Naive thymus-derived CD4-positive, alpha-beta T cell (primary cell): Measurements from ENCODE around the gene TRMT2A. TPM values are rescaled to one million over a fixed set of nuclear protein-coding genes. Genes with fewer than 3 reads are reported as not detected.
A peak's percentile ranks its signal among the peaks of the same experiment; 100 is the strongest.

Source experiments
- ATAC-seq: fragments of 150-1000 bp; cut with Tn5 transposase; 2 replicates; pipeline ENCODE4 v1.10.0; 2021; ENCODE audit warnings: mild to moderate bottlenecking, moderate library complexity
- CTCF ChIA-PET: fragments of 350-600 bp; sonication (Branson Sonifier 250); formaldehyde crosslinking; loops from one replicate; lab custom pipeline; 2021; ENCODE audit warnings: antibody characterized with exemption; lab: Charles Lee
- POLR2A ChIA-PET: fragments of 350-600 bp; sonication (Branson Sonifier 250); formaldehyde crosslinking; loops from one replicate; lab custom pipeline; 2021; ENCODE audit warnings: antibody characterized with exemption, inconsistent platforms; lab: Charles Lee
- DNase-seq, 9 donors: peaks; one replicate each; pipeline versions ENCODE4 v3.0.0 to v3.0.0-alpha.2; 2020 to 2022; ENCODE audit warnings: mixed read lengths in 1 of 9
- H3K27ac ChIP-seq: one replicate; pipeline ENCODE4 v1.7.0; 2013; ENCODE audit warnings: mild to moderate bottlenecking, low read depth, low read length, moderate library complexity
- H3K27me3 ChIP-seq, 2 donors: one replicate each; pipeline ENCODE4 v1.7.0; 2013; ENCODE audit warnings: low read length in 2 of 2, mild to moderate bottlenecking in 2 of 2, moderate library complexity in 2 of 2; ENCODE audit not compliant: control insufficient read depth in 2 of 2, insufficient read depth in 2 of 2
- H3K36me3 ChIP-seq, 3 experiments: 1 replicate in 2 of 3; 2 replicates in 1 of 3; pipeline ENCODE4 v1.7.0; 2013; ENCODE audit warnings: low read length in 3 of 3, mild to moderate bottlenecking in 3 of 3, moderate library complexity in 1 of 3; ENCODE audit not compliant: insufficient read depth in 3 of 3, control insufficient read depth in 2 of 3
- H3K4me1 ChIP-seq, 2 donors: one replicate each; pipeline ENCODE4 v1.7.0; 2013; ENCODE audit warnings: low read length in 2 of 2, mild to moderate bottlenecking in 2 of 2, moderate library complexity in 1 of 2; ENCODE audit not compliant: control insufficient read depth in 2 of 2, insufficient read depth in 2 of 2
- H3K4me3 ChIP-seq: 2 replicates; pipeline ENCODE4 v1.7.0; 2013; ENCODE audit warnings: mild to moderate bottlenecking, low read length
- H3K9me3 ChIP-seq, 3 experiments: 1 replicate in 2 of 3; 2 replicates in 1 of 3; pipeline ENCODE4 v1.7.0; 2013; ENCODE audit warnings: low read length in 3 of 3; ENCODE audit not compliant: control insufficient read depth in 2 of 3
- H3K27ac Mint-ChIP-seq, 9 donors: one replicate each; pipeline ENCODE4 v1.8.0; 2020 to 2022; ENCODE audit warnings: mixed read lengths in 9 of 9, mild to moderate bottlenecking in 8 of 9, moderate library complexity in 5 of 9, inconsistent platforms in 2 of 9
- H3K27me3 Mint-ChIP-seq, 5 donors: one replicate each; pipeline ENCODE4 v1.8.0; 2021 to 2022; ENCODE audit warnings: mixed read lengths in 5 of 5, mild to moderate bottlenecking in 1 of 5
- H3K36me3 Mint-ChIP-seq, 5 donors: one replicate each; pipeline ENCODE4 v1.8.0; 2020 to 2022; ENCODE audit warnings: mixed read lengths in 5 of 5, mild to moderate bottlenecking in 3 of 5, inconsistent platforms in 1 of 5
- H3K4me1 Mint-ChIP-seq, 7 donors: one replicate each; pipeline ENCODE4 v1.8.0; 2020 to 2022; ENCODE audit warnings: mixed read lengths in 7 of 7, mild to moderate bottlenecking in 3 of 7, inconsistent platforms in 1 of 7
- H3K4me3 Mint-ChIP-seq, 10 donors: one replicate each; pipeline ENCODE4 v1.8.0; 2020 to 2022; ENCODE audit warnings: mild to moderate bottlenecking in 10 of 10, mixed read lengths in 10 of 10, moderate library complexity in 6 of 10, inconsistent platforms in 2 of 10
- H3K9me3 Mint-ChIP-seq, 11 donors: one replicate each; pipeline ENCODE4 v1.8.0; 2020 to 2022; ENCODE audit warnings: mixed read lengths in 11 of 11, mild to moderate bottlenecking in 4 of 11, inconsistent platforms in 1 of 11, moderate library complexity in 1 of 11
- intact Hi-C, 2 donors: fragments of 100-400 bp; cut with micrococcal nuclease; formaldehyde crosslinking; loops; one replicate each; pipeline ENCODE4 v1.15.1; 2023
- polyA plus RNA-seq, 2 donors: library from polyadenylated mRNA; unstranded; fragments of 300-500 nt; fragmentation: Illumina TruSeq; gene quantifications; one replicate each; pipeline ENCODE4 v1.2.3, GENCODE V29; 2021
- total RNA-seq, 6 experiments: library from RNA in 5 of 6; stranded (reverse) in 5 of 6; gene quantifications; 1 replicate in 5 of 6; 2 replicates in 1 of 6; pipeline ENCODE4 v1.2.3 and lab custom pipeline; 2021 to 2026

Gene TRMT2A
- total and polyA plus RNA-seq, 7 experiments from 2014 or later: 30.0 to 134 (median 94.7) TPM

DNA sequence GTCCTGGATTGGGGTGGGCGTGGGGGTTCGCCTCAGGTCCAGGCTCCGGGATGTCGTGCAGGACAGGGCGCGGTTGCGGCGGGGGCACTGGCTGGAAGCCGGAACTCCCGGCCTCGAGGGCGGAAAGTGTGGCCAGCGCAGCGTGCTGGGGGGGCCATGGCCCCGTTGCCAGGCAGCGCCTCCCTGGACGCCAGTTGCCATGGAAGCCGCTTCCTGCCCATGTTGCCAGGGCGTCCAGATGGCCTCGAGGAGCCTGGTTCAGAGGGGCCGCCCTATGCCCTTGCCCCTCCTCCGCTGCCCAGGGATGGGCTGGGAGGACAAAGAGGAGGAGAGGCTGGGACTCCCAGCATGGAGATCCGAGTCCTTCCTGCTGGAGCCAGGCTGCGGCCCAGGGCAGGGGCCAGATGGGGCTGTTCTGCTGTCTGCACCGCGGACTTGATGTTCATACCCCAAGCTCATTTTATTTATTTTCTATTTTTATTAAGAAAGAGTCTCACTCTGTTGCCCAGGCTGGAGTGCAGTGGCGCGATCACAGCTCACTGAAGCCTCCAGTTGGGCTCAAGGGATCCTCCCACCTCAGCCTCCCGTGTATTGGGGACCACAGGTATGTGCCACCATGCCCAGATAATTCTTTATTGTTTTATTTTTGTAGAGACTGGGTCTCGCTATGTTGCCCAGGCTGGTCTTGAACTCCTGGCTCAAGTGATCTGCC, 38.5 kb upstream of the TRMT2A start:
- ATAC-seq: no peak
- ChIA-PET CTCF (interaction anchor here (0.7 to 1.7 kb wide), 3 partner anchors 107 to 425 kb away, joined by 3 to 7 read pairs (median 3); no protein-coding TSS in a partner anchor), POLR2A (no interaction called here)
- Histone ChIP-seq H3K4me1 (no peaks in the 10 kb centered on the region), H3K4me3 (no peak overlapping the region), H3K27ac (no peak overlapping the region), H3K9me3 (no peaks in the 10 kb centered on the region), H3K36me3 (no peaks in the 10 kb centered on the region), H3K27me3 (no peaks in the 10 kb centered on the region)
- peak overlapping the region in 1 of 10 donors; percentile 19 for H3K4me3 Mint-ChIP-seq
- intact Hi-C loops: loop anchor here in 1 of 2 donors (5.0 kb wide), 1 partner anchor 302 kb away; no protein-coding TSS in a partner anchor
- peaks cover 0 to 7% (median 0%) of the 10 kb centered on the region in 5 donors for H3K27me3 Mint-ChIP-seq
- no peak overlapping the region for H3K27ac Mint-ChIP-seq
- H3K36me3 Mint-ChIP-seq: no peaks in the 10 kb centered on the region
- DNase-seq: no peak
- peaks cover 0 to 4% (median 0%) of the 10 kb centered on the region in 7 donors for H3K4me1 Mint-ChIP-seq
- H3K9me3 Mint-ChIP-seq: no peaks in the 10 kb centered on the region

GRCh38 chr22:20154602-20155187, 37.7 kb upstream of the TRMT2A start:
- no peaks in the 10 kb centered on the region for H3K36me3 Mint-ChIP-seq
- H3K27me3 ChIP-seq: no peaks in the 10 kb centered on the region
- H3K36me3 ChIP-seq: no peaks in the 10 kb centered on the region
- H3K27ac Mint-ChIP-seq: no peak overlapping the region
- intact Hi-C loops: loop anchor here in 1 of 2 donors (5.0 kb wide), 1 partner anchor 303 kb away; no protein-coding TSS in a partner anchor
- peaks cover 0 to 4% (median 0%) of the 10 kb centered on the region in 7 donors for H3K4me1 Mint-ChIP-seq
- no peak overlapping the region for H3K27ac ChIP-seq
- DNase-seq: no peak
- CTCF ChIA-PET: no interaction called here
- ATAC-seq: no peak
- H3K4me1 ChIP-seq: no peaks in the 10 kb centered on the region
- no peak overlapping the region for H3K4me3 ChIP-seq
- no peaks in the 10 kb centered on the region for H3K9me3 Mint-ChIP-seq
- H3K27me3 Mint-ChIP-seq: peaks cover 0 to 7% (median 0%) of the 10 kb centered on the region in 5 donors
- POLR2A ChIA-PET: no interaction called here
- peak overlapping the region in 1 of 10 donors; percentile 34 for H3K4me3 Mint-ChIP-seq
- no peaks in the 10 kb centered on the region for H3K9me3 ChIP-seq

DNA sequence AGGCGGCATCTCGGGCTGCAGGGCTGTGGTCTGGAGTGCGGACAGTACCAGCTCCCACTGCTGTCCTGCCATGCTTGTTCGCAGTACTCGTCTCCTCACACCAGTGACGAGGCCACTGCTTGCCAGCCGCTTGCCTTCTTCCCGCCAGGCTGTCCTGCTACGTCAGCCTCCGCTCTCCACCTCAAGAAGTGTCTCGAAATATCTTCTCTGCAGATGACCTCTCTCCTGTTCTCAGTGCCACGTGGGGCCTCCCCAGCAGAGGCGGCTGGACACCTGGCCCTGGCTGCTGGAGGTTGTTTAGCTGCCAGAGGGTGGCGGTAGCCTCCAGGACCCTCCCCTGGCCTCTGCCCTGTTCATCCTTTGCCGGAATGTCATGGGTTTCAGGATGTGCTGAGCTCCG, 36.9 kb upstream of the TRMT2A start:
- H3K36me3 Mint-ChIP-seq: no peaks in the 10 kb centered on the region
- no peaks in the 10 kb centered on the region for H3K36me3 ChIP-seq
- no peaks in the 10 kb centered on the region for H3K9me3 Mint-ChIP-seq
- CTCF ChIA-PET: interaction anchor here (0.9 kb wide), 1 partner anchor 131 kb away, joined by 3 read pairs; no protein-coding TSS in a partner anchor
- no peaks in the 10 kb centered on the region for H3K4me1 ChIP-seq
- peaks cover 0 to 4% (median 0%) of the 10 kb centered on the region in 7 donors for H3K4me1 Mint-ChIP-seq
- POLR2A ChIA-PET: no interaction called here
- DNase-seq (no peak), ATAC-seq (no peak)
- H3K27ac ChIP-seq: no peak overlapping the region
- H3K4me3 ChIP-seq: no peak overlapping the region
- no peak overlapping the region for H3K27ac Mint-ChIP-seq
- H3K9me3 ChIP-seq: no peaks in the 10 kb centered on the region
- H3K27me3 Mint-ChIP-seq: peaks cover 0 to 6% (median 0%) of the 10 kb centered on the region in 5 donors
- H3K27me3 ChIP-seq: no peaks in the 10 kb centered on the region
- intact Hi-C loops: no loop called here
- H3K4me3 Mint-ChIP-seq: no peak overlapping the region

GRCh38 chr22:20152464-20152890, 35.5 kb upstream of the TRMT2A start:
- POLR2A ChIA-PET: no interaction called here
- no peaks in the 10 kb centered on the region for H3K9me3 Mint-ChIP-seq
- no peaks in the 10 kb centered on the region for H3K4me1 ChIP-seq

GRCh38 chr22:20151276-20151588, 34.2 kb upstream of the TRMT2A start:
- H3K9me3 Mint-ChIP-seq: no peaks in the 10 kb centered on the region

More at GRCh38 chr22:20152464-20152890, 35.5 kb upstream of the TRMT2A start:
- Mint-ChIP-seq H3K36me3 (no peaks in the 10 kb centered on the region), H3K27me3 (peaks cover 0 to 4% (median 0%) of the 10 kb centered on the region in 5 donors), H3K27ac (no peak overlapping the region), H3K4me3 (no peak overlapping the region), H3K4me1 (peaks cover 0 to 4% (median 0%) of the 10 kb centered on the region in 7 donors)
- no peak overlapping the region for H3K27ac ChIP-seq
- H3K27me3 ChIP-seq: no peaks in the 10 kb centered on the region
- CTCF ChIA-PET: interaction anchor here (1.2 kb wide), 1 partner anchor 25 kb away, joined by 3 read pairs; no protein-coding TSS in a partner anchor
- no peaks in the 10 kb centered on the region for H3K9me3 ChIP-seq
- H3K36me3 ChIP-seq: no peaks in the 10 kb centered on the region
- ATAC-seq (no peak), DNase-seq (no peak)
- intact Hi-C loops: no loop called here
- no peak overlapping the region for H3K4me3 ChIP-seq

DNA sequence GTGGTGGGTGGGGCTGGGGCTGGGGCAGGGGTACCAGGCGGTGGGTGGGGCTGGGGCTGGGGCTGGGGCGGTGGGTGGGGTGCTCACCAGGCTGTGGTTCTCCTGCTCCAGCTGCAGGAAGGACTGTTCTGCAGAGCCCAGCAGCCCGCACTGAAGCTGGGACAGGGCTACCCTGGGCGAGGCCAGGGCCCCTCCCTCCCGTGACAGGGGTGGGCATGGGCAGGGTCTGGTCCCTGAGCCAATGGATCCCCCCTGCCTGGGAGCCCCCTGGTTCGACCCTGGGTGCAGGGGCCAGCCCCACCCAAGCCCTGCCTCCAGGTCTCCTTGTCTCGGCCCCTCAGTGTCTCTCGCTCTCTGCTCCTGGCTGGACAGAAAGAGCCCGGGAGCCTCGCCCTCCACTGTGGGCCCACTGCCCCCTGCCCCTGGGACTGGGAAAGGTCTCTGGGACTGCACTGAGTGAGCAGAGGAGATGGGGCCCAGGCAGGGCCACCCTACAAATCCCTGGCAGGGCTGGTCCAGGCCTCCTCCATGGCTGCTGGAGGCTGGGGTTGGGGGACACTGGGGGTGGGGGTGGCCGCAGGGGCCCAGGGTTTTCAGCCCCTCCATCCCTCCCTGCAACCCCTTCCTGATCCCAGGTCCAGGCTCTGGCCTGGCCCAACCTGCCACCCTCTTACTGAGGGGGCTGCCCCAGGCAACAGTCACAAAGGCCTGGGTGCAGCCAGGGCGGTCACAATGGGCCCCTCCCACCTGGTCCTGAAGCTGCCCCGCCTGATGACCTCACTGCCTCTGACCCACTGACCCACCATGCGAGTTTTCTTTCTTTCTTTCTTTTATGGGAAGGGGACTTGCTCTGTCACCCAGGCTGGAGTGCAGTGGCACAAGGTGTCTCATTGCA, 33.6 kb upstream of the TRMT2A start, which contains the start of gene CCDC188:
Gene CCDC188 (minus strand): TSS at position 675 of the 895 bp plus-strand sequence. CDS start 69 bp downstream, at position 606.
- Mint-ChIP-seq H3K9me3 (no peaks in the 10 kb centered on the region), H3K4me3 (no peak within 1 kb of the TSS), H3K27ac (peak within 1 kb of the TSS in 1 of 9 donors; percentile 38), H3K27me3 (peaks cover 0 to under 1% (median 0%) of the 10 kb centered on the region in 5 donors), H3K4me1 (no peaks in the 10 kb centered on the region), H3K36me3 (no peaks in the 10 kb centered on the region)
- Histone ChIP-seq H3K27ac (no peak within 1 kb of the TSS), H3K27me3 (no peaks in the 10 kb centered on the region), H3K9me3 (no peaks in the 10 kb centered on the region), H3K4me3 (no peak within 1 kb of the TSS), H3K4me1 (no peaks in the 10 kb centered on the region), H3K36me3 (no peaks in the 10 kb centered on the region)
- ChIA-PET POLR2A (no interaction called here), CTCF (interaction anchor here (0.8 kb wide), 1 partner anchor 306 kb away, joined by 3 read pairs; no protein-coding TSS in a partner anchor)
- intact Hi-C loops: no loop called here
- no peak for ATAC-seq
- DNase-seq: no peak

More at GRCh38 chr22:20151276-20151588, 34.2 kb upstream of the TRMT2A start:
- no peak overlapping the region for H3K4me3 ChIP-seq
- no peaks in the 10 kb centered on the region for H3K36me3 ChIP-seq
- H3K27me3 ChIP-seq: no peaks in the 10 kb centered on the region
- no peak for DNase-seq
- H3K9me3 ChIP-seq: no peaks in the 10 kb centered on the region
- POLR2A ChIA-PET: no interaction called here
- peaks cover 0 to 2% (median 0%) of the 10 kb centered on the region in 5 donors for H3K27me3 Mint-ChIP-seq
- H3K27ac ChIP-seq: no peak overlapping the region
- no peaks in the 10 kb centered on the region for H3K36me3 Mint-ChIP-seq
- H3K27ac Mint-ChIP-seq: peak overlapping the region in 1 of 9 donors; percentile 38
- CTCF ChIA-PET: interaction anchor here (0.8 to 1.2 kb wide), 2 partner anchors 24 to 305 kb away, joined by 3 read pairs; no protein-coding TSS in a partner anchor
- ATAC-seq: no peak
- no peaks in the 10 kb centered on the region for H3K4me1 ChIP-seq
- H3K4me1 Mint-ChIP-seq: no peaks in the 10 kb centered on the region
- intact Hi-C loops: no loop called here
- no peak overlapping the region for H3K4me3 Mint-ChIP-seq
